H9 (cell line): ENCODE measurements around the gene NTRK2. TPM values are rescaled to one million over a fixed set of nuclear protein-coding genes. Genes with fewer than 3 reads are reported as not detected.

Source experiments
- DNase-seq: peaks from one replicate; pipeline ENCODE4 v3.0.0-alpha.2; 2017
- H2AFZ ChIP-seq: one replicate; pipeline ENCODE4 v1.6.1; 2013; ENCODE audit warnings: mild to moderate bottlenecking, low read length, control low read depth, moderate library complexity
- H2AK5ac ChIP-seq: 2 replicates; pipeline ENCODE4 v1.6.1; 2013; ENCODE audit warnings: low read length, control low read depth, mixed read lengths; ENCODE audit not compliant: insufficient read length
- H2BK120ac ChIP-seq: one replicate; pipeline ENCODE4 v1.6.1; 2013; ENCODE audit warnings: low read depth, mild to moderate bottlenecking, low read length, control low read depth, inconsistent platforms; ENCODE audit not compliant: poor library complexity, severe bottlenecking
- H2BK12ac ChIP-seq: 2 replicates; pipeline ENCODE4 v1.6.1; 2013; ENCODE audit warnings: low read length, control low read depth, mixed read lengths, low read depth; ENCODE audit not compliant: insufficient read length
- H2BK15ac ChIP-seq: 2 replicates; pipeline ENCODE4 v1.6.1; 2013; ENCODE audit warnings: low read depth, low read length, control low read depth
- H2BK20ac ChIP-seq: one replicate; pipeline ENCODE4 v1.6.1; 2013; ENCODE audit warnings: low read depth, mild to moderate bottlenecking, low read length, control low read depth, inconsistent platforms; ENCODE audit not compliant: poor library complexity, severe bottlenecking
- H2BK5ac ChIP-seq: 2 replicates; pipeline ENCODE4 v1.6.1; 2013; ENCODE audit warnings: low read length, control low read depth, mixed read lengths; ENCODE audit not compliant: insufficient read length
- H3K14ac ChIP-seq: 2 replicates; pipeline ENCODE4 v1.6.1; 2013; ENCODE audit warnings: low read length, control low read depth; ENCODE audit not compliant: insufficient read depth
- H3K18ac ChIP-seq: 2 replicates; pipeline ENCODE4 v1.6.1; 2013; ENCODE audit warnings: low read depth, mild to moderate bottlenecking, mixed read lengths, low read length, control low read depth; ENCODE audit not compliant: insufficient read length
- H3K23ac ChIP-seq: 2 replicates; pipeline ENCODE4 v1.6.1; 2013; ENCODE audit warnings: low read length, control low read depth, mixed read lengths, low read depth; ENCODE audit not compliant: insufficient read length
- H3K23me2 ChIP-seq: 2 replicates; pipeline ENCODE4 v1.6.1; 2013; ENCODE audit warnings: low read depth, mild to moderate bottlenecking, mixed read lengths, low read length, control low read depth; ENCODE audit not compliant: insufficient read length, poor library complexity, severe bottlenecking
- H3K27ac ChIP-seq: 2 replicates; pipeline ENCODE4 v1.5.1; 2013; ENCODE audit warnings: low read length, control low read depth, mixed read lengths, low read depth; ENCODE audit not compliant: insufficient read length
- H3K27me3 ChIP-seq: 2 replicates; pipeline ENCODE4 v1.6.1; 2013; ENCODE audit warnings: low read length, control low read depth, inconsistent platforms; ENCODE audit not compliant: insufficient read depth
- H3K4ac ChIP-seq: 2 replicates; pipeline ENCODE4 v1.6.1; 2013; ENCODE audit warnings: low read depth, mild to moderate bottlenecking, control low read depth, inconsistent platforms, low read length, moderate library complexity
- H3K4me1 ChIP-seq: 2 replicates; pipeline ENCODE4 v1.6.1; 2013; ENCODE audit warnings: low read length, control low read depth, inconsistent platforms; ENCODE audit not compliant: insufficient read depth
- H3K4me2 ChIP-seq: 2 replicates; pipeline ENCODE4 v1.6.1; 2013; ENCODE audit warnings: low read length, control low read depth, mixed read lengths; ENCODE audit not compliant: insufficient read length, insufficient read depth
- H3K56ac ChIP-seq: 2 replicates; pipeline ENCODE4 v1.6.1; 2013; ENCODE audit warnings: low read depth, mild to moderate bottlenecking, mixed read lengths, low read length, control low read depth; ENCODE audit not compliant: insufficient read length
- H3K79me1 ChIP-seq: 2 replicates; pipeline ENCODE4 v1.6.1; 2013; ENCODE audit warnings: low read depth, mild to moderate bottlenecking, moderate library complexity, low read length, control low read depth, inconsistent platforms; ENCODE audit not compliant: insufficient read depth, poor library complexity, severe bottlenecking
- H3K79me2 ChIP-seq: 2 replicates; pipeline ENCODE4 v1.6.1; 2013; ENCODE audit warnings: low read length, control low read depth, inconsistent platforms; ENCODE audit not compliant: insufficient read depth
- H3K9ac ChIP-seq: 2 replicates; pipeline ENCODE4 v1.6.1; 2013; ENCODE audit warnings: low read length, control low read depth, mixed read lengths; ENCODE audit not compliant: insufficient read length; ENCODE audit errors: extremely low read depth
- H3K9me3 ChIP-seq: one replicate; pipeline ENCODE4 v1.6.1; 2013; ENCODE audit warnings: low read depth, low read length, inconsistent platforms; ENCODE audit not compliant: control insufficient read depth
- H3T11ph ChIP-seq: one replicate; pipeline ENCODE4 v1.6.1; 2013; ENCODE audit warnings: mild to moderate bottlenecking, low read length, control low read depth, inconsistent platforms
- H4K20me1 ChIP-seq: one replicate; pipeline ENCODE4 v1.6.1; 2013; ENCODE audit not compliant: control insufficient read depth, insufficient read length, insufficient read depth
- H4K5ac ChIP-seq: 2 replicates; pipeline ENCODE4 v1.6.1; 2013; ENCODE audit warnings: low read depth, mild to moderate bottlenecking, mixed read lengths, low read length, control low read depth; ENCODE audit not compliant: insufficient read length
- H4K8ac ChIP-seq: replicated peaks from 2 replicates; pipeline ENCODE4 v1.6.1; 2013; ENCODE audit warnings: low read length, control low read depth, mixed read lengths, low read depth; ENCODE audit not compliant: insufficient read length
- H4K91ac ChIP-seq: 2 replicates; pipeline ENCODE4 v1.6.1; 2013; ENCODE audit warnings: low read depth, mild to moderate bottlenecking, moderate library complexity, mixed read lengths, low read length, control low read depth; ENCODE audit not compliant: insufficient read length
- H3K27ac Mint-ChIP-seq, 3 experiments: 2 replicates in 2 of 3; 3 replicates in 1 of 3; pipeline ENCODE4 v1.8.0; 2020 to 2021; ENCODE audit warnings: mixed read lengths in 3 of 3, mild to moderate bottlenecking in 1 of 3, moderate library complexity in 1 of 3
- H3K27me3 Mint-ChIP-seq: 2 replicates; pipeline ENCODE4 v1.8.0; 2021; ENCODE audit warnings: low read depth, mild to moderate bottlenecking, moderate library complexity, mixed read lengths
- H3K36me3 Mint-ChIP-seq, 3 experiments: 2 replicates in 2 of 3; 3 replicates in 1 of 3; pipeline ENCODE4 v1.8.0; 2020 to 2021; ENCODE audit warnings: low read depth in 3 of 3, mixed read lengths in 3 of 3; ENCODE audit not compliant: insufficient read depth in 1 of 3
- H3K4me1 Mint-ChIP-seq, 2 experiments: 2 replicates each; pipeline ENCODE4 v1.8.0; 2020; ENCODE audit warnings: mixed read lengths in 2 of 2
- H3K4me3 Mint-ChIP-seq, 2 experiments: 2 replicates in 1 of 2; 3 replicates in 1 of 2; pipeline ENCODE4 v1.8.0; 2020 to 2021; ENCODE audit warnings: mild to moderate bottlenecking in 2 of 2, mixed read lengths in 2 of 2, moderate library complexity in 1 of 2
- H3K9me3 Mint-ChIP-seq, 2 experiments: 2 replicates in 1 of 2; 3 replicates in 1 of 2; pipeline ENCODE4 v1.8.0; 2020; ENCODE audit warnings: mild to moderate bottlenecking in 2 of 2, mixed read lengths in 2 of 2, moderate library complexity in 1 of 2
- CTCF ChIP-seq: fragments of 200-600 bp; sonication (generic); conservative IDR thresholded peaks from 3 replicates; pipeline ENCODE4 v1.8.0; 2021; ENCODE audit warnings: antibody characterized with exemption, mild to moderate bottlenecking
- WGBS: extraction: QIAGEN DNeasy Blood & Tissue Kit; methylation state at CpG from one replicate; pipeline ENCODE4 v1.1.7; 2013; ENCODE audit warnings: missing lambda C conversion rate, low lambda C conversion rate, mixed read lengths; ENCODE audit not compliant: insufficient read length; ENCODE audit errors: extremely low coverage; 5-methylcytosine and 5-hydroxymethylcytosine counted together
- total RNA-seq: library from RNA; stranded (reverse); gene quantifications from 2 replicates; pipeline ENCODE4 v1.2.1, GENCODE V29; 2021

NTRK2 gene
- total RNA-seq, 1 experiment from 2014 or later = 0.02 TPM

GRCh38 chr9:84861455-84861854 is 191.9 kb downstream of the NTRK2 start:
- no peaks in the 10 kb centered on the region for H3K79me2 ChIP-seq
- H3K14ac ChIP-seq = no peak overlapping the region
- no peak for TF ChIP-seq CTCF
- no peak overlapping the region for H4K8ac ChIP-seq
- no peaks in the 10 kb centered on the region for H3K9me3 ChIP-seq
- Mint-ChIP-seq H3K9me3 (no peaks in the 10 kb centered on the region), H3K4me1 (peaks cover 66 to 72% of the 10 kb centered on the region in 2 experiments), H3K27me3 (no peaks in the 10 kb centered on the region), H3K27ac (peak overlapping the region in 1 of 3 experiments; percentile 32; a peak in 2 of 7 replicates), H3K36me3 (peaks cover 0 to 1% (median 0%) of the 10 kb centered on the region in 3 experiments; a peak in 1 of 7 replicates), H3K4me3 (no peak overlapping the region)
- H3K18ac ChIP-seq = no peak overlapping the region
- H3K23ac ChIP-seq = no peak overlapping the region
- H3K4me2 ChIP-seq = no peak overlapping the region
- H2BK120ac ChIP-seq = no peak overlapping the region
- peaks cover 20% of the 10 kb centered on the region for H3K4me1 ChIP-seq
- H3K79me1 ChIP-seq = no peaks in the 10 kb centered on the region
- H2AK5ac ChIP-seq = no peak overlapping the region
- H2BK5ac ChIP-seq = no peak overlapping the region
- H3K27me3 ChIP-seq = no peaks in the 10 kb centered on the region
- WGBS = no CpG with 5 or more reads among the region's 4 CpGs
- no peak overlapping the region for H3K27ac ChIP-seq
- no peak overlapping the region for H2BK15ac ChIP-seq
- H3K23me2 ChIP-seq = no peaks in the 10 kb centered on the region
- no peak overlapping the region for H3K4ac ChIP-seq
- H4K91ac ChIP-seq = no peak overlapping the region
- no peak overlapping the region for H2BK20ac ChIP-seq
- no peaks in the 10 kb centered on the region for H4K20me1 ChIP-seq
- no peak overlapping the region for H4K5ac ChIP-seq
- no peak for DNase-seq
- H3K56ac ChIP-seq = no peak overlapping the region
- no peak overlapping the region for H2BK12ac ChIP-seq
- no peak overlapping the region for H2AFZ ChIP-seq
- H3K9ac ChIP-seq = no peak overlapping the region
- no peak overlapping the region for H3T11ph ChIP-seq
